ENCODE measurements around the gene FAM219B.

GRCh38 chr15:74955017-74955416, 48.4 kb upstream of the FAM219B start:
- no peak for TF ChIP-seq POLR2A (IDR thresholded peaks at IDR 0.05; ENCODE audit: low read length)
- no peak for TF ChIP-seq GATA1 (IDR thresholded peaks at IDR 0.05; ENCODE audit: low read depth, low read length)

Measured in erythroblast (primary cell).